DOHH2 (cell line): Measurements from ENCODE around the gene TOMM70.

Source experiments
- EZH2phosphoT487 ChIP-seq: fragments of 200-600 bp; sonication (generic); IDR thresholded peaks from 2 replicates; pipeline ENCODE4 v1.6.1; 2017; ENCODE audit warnings: borderline replicate concordance, mild to moderate bottlenecking, antibody characterized with exemption, low read length, moderate library complexity, mixed read lengths
- TF ChIP-seq, protein P1 (sequence below): fragments of 200-600 bp; sonication (generic); IDR thresholded peaks from one replicate; pipeline ENCODE4 v1.5.1; 2014; ENCODE audit warnings: antibody characterized with exemption, mild to moderate bottlenecking, low read depth, low read length; ENCODE audit not compliant: poor library complexity, severe bottlenecking

DNA sequence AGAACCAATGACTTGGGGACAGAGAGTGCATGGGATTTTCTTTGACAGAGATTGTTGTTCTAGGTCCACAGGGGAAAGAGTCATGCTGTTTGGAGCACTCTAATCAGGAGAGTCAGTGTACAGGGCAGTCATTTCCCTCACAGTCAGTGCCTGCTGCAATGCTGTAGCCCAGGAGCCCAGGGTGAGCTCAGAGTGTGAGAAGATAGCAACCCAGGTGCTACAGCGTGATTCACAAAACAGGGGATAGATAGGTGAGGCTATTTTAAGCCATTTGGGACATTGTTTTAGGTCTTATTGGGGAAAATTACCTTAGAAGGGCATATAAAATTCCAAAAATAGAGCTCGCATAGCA lies 37.7 kb upstream of the TOMM70 start:
- TF ChIP-seq, protein P1, sequence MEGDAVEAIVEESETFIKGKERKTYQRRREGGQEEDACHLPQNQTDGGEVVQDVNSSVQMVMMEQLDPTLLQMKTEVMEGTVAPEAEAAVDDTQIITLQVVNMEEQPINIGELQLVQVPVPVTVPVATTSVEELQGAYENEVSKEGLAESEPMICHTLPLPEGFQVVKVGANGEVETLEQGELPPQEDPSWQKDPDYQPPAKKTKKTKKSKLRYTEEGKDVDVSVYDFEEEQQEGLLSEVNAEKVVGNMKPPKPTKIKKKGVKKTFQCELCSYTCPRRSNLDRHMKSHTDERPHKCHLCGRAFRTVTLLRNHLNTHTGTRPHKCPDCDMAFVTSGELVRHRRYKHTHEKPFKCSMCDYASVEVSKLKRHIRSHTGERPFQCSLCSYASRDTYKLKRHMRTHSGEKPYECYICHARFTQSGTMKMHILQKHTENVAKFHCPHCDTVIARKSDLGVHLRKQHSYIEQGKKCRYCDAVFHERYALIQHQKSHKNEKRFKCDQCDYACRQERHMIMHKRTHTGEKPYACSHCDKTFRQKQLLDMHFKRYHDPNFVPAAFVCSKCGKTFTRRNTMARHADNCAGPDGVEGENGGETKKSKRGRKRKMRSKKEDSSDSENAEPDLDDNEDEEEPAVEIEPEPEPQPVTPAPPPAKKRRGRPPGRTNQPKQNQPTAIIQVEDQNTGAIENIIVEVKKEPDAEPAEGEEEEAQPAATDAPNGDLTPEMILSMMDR: no peak
- TF ChIP-seq EZH2phosphoT487: no peak
